ENCODE results near the gene CENPP.

GRCh38 chr9:92639791-92640271 lies 314.1 kb downstream of the CENPP start:
- no peak for TF ChIP-seq EZH2 (IDR thresholded peaks at IDR 0.05; ENCODE audit: borderline replicate concordance, low read depth, low read length, poor library complexity, severe bottlenecking)
- no peak for TF ChIP-seq CTCF (conservative IDR thresholded peaks at IDR 0.05; ENCODE audit: low read depth, low read length)

Measured in A673 (cell line).